CD4-positive, alpha-beta T cell treated with Interleukin-15 for 4 hours (primary cell): Measurements from ENCODE around the gene ZNF383.
A peak's percentile ranks its signal among the peaks of the same experiment; 100 is the strongest.
"Not testable (repeated sequence)": the region's sequence is repeated elsewhere in the genome, so short reads cannot be mapped to it uniquely, and the experiment has no call there.

Source experiments
- DNase-seq: peaks from one replicate; pipeline ENCODE4 v3.0.0-alpha.2; 2020; ENCODE audit warnings: low spot score

Gene ZNF383

DNA sequence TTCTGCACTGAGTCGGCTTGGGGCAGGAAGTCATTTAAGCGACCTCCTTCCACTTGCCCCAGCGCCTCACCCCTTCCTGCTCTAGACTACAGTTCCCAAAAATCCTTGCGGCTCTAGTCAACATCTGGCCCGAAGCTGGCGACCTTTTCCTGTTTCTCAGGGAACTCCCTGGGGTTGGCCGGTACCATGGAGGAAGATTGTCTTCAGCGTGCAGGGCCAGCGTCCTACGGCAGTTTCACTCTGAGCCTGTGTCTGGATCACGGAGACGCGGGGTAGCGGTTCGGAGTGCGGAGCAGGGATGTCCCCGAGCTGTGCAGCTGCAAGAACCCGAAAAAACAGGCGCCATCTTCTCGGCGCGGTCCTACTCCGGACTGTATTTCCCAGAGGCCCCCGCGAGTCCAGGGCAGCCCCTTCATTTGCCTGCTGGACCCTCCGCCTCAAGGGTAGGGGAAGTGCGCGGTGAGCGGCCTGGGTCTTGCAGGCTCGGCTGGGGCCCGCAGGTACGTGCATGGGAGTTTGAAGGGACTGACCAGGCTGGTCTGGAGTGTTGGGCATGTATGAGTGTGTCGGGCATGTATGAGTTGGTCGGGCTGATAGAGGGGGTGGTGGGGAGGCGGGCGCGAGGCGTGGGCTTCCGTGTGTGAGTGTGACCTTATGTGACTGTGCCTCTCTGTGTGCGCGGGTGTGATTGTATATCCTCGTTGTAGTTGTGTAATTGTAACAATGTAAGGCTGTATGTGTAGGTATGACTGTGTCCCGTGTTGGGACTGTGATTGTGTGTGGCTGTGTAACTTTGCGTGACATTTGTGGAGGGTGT lies at the start of gene ZNF383:
TSS of gene ZNF383 (plus strand) at position 440 of the 817 bp plus-strand sequence. CDS start 12,240 bp downstream, outside the sequence.
- peak; percentile 84 for DNase-seq

GRCh38 chr19:37172368-37173366 lies 45.3 kb upstream of the ZNF383 start, which contains the start of gene ZNF585A:
Gene ZNF585A (minus strand): TSS chr19:37172695. CDS start chr19:37169910, 2,785 bp downstream.
- DNase-seq = peak; percentile 94

DNA sequence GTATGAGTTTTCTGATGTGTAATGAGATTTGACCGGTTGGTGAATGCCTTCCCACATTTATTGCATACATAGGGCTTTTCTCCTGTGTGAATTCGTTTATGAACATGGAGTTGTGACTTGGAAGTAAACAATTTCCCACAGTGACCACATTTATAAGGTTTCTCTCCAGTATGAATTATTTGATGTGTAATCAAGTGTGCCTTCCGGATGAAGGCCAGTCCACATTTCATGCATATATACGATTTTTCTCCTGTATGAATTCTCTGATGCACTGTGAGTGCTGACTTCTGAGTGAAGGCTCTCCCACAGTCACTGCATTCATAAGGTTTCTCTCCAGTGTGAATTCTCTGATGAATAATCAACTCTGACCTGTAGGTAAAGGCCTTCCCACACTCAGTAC lies 31.9 kb upstream of the ZNF383 start:
- DNase-seq = not testable (repeated sequence)

- not testable (repeated sequence) for DNase-seq
Observed at GRCh38 chr19:37195248-37195647, 22.8 kb upstream of the ZNF383 start.

GRCh38 chr19:37197115-37197514 lies 20.9 kb upstream of the ZNF383 start:
- DNase-seq = not testable (repeated sequence)

DNA sequence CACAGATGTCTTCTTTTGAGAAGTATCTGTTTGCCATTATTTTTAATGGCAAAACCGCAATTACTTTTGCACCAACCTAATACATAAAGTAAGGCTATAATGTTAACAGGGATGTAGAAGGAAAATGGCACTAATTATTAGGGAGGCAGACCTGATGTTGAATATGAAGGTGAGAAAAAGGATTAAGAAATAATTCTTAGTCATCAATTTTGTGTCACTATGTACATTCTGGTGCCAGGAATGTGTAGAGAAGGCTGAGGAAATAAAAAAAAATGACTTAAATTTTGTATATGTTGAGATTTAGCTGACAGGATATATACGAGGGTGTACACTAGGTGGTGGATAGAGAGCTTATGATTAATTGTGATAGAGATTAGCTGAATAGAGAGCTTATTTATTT lies 20.2 kb upstream of the ZNF383 start:
- no peak for DNase-seq

- DNase-seq = no peak
Observed at GRCh38 chr19:37217480-37217774, 587 bp upstream of the ZNF383 start.

DNA sequence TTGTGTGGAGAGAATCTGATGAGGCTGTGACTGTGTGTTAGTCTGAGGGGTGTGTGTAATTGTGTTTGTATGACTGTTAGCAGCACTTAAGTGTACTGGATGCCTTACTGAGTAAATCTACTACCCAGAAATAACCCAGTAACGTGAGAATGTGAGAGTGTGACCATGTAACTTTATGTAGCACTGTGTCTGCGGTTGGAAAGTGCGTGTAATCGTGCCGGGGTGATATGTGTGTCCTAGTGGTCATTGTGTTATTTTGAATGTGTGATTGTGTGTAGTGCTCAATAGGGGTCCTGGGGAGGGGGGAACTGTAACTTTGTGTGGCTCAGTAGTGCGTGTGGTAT lies 550 bp downstream of the ZNF383 start:
- DNase-seq = no peak

DNA sequence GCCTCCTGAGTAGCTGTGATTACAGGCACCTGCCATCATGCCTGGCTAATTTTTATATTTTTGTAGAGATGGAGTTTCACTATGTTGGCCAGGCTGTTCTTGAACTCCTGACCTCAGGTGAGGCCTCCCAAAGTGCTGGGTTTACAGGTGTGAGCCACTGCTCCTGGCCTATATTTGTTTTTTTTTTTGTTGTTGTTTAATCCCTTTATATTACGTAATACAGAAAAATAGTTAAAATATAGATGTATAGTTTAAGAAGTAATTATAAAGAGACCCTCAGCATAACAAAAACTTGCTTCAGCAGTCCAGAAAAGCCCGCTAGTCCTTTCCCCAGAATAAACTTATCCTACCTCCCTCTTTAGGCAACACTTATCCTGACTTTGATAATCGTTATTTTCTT lies 2.4 kb downstream of the ZNF383 start:
- DNase-seq = no peak

DNA sequence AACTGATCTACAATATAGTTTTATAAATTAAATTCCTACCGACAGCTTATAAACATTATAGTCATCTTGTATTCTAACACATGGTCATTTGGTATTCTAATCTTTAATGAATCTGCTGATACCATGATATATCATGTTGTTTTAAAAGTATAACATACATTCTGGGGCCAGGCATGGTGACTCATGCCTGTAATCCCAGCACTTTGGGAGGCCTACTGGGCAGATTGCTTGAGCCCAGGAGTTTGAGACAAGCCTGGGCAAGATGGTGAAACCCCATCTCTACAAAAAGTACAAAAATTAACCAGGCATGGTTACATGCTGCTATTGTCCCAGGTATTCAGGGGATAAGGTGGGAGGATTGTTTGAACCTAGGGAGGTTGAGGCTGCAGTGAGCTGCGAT lies 3.1 kb downstream of the ZNF383 start:
- no peak for DNase-seq

- no peak for DNase-seq
Observed at GRCh38 chr19:37226248-37226647, 8.2 kb downstream of the ZNF383 start.

GRCh38 chr19:37227996-37228395 lies 10.0 kb downstream of the ZNF383 start:
- DNase-seq = peak; percentile 37

- DNase-seq = no peak
Observed at GRCh38 chr19:37243206-37243632, 25.2 kb downstream of the ZNF383 start.

DNA sequence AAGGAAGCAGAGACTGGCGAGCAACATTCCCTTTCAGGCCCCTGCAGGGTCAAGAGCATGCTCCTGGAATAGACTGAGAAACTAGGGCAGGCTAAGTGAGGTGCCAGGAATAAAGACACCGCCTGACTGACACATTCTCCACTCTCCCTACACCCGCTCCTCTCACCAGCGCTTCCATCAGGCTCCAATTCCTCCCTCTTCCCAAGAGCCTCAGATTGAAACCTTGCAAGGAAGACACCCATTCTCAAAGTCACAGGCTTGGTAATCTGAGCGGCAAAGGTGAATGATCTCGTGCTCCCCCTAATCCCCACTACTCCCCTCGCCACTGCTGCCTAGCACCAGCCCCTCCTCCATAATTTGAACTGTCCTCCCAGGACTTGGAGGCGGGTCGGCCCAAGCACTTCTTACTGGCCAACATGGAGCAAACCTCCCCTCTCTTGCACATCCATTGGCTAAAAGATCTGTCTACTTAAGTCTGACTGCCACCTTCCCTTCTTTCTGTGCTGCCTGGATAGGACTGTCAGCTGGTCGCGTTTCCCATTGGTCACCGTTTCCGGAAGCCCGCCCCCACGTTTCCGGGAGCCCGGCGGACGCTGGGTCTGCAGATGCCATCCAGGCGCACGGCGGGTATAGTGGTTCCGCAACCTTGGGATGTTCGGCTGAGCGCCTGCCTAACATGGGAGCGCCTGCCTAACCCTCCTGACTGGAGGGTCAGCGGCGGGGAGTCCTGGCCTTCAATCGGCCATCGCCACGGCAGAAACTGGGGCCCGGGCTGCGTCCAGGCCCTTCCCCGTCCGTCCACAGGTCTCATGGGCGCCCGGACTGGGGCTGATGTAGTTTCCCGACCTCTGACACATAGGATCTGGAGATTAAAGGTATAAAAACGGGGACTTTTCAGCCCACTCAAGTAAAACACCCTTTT lies 33.6 kb downstream of the ZNF383 start:
- peak; percentile 45 for DNase-seq

DNA sequence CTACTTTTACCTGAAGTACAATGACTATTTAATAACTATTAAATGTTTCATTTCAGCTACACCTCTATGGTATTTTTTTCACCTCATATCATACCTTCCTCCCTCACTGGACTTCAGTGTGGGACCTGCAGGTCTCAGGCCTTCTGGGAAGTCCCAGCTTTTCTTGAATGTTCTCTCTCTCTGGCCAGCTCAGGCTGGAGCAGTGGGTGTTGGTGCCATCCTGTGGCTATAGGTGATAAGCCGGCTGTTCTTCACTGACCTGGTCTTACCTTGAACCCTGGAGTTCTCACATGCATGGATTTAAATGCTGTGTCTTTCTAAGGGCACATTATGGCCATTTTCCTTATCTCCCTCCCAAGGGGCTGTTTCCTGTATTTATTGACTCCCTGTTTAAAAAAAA lies 45.0 kb downstream of the ZNF383 start:
- not testable (repeated sequence) for DNase-seq

GRCh38 chr19:37267005-37267404 lies 49.0 kb downstream of the ZNF383 start:
- DNase-seq = not testable (repeated sequence)

GRCh38 chr19:37267755-37268154 lies 49.7 kb downstream of the ZNF383 start:
- not testable (repeated sequence) for DNase-seq

DNA sequence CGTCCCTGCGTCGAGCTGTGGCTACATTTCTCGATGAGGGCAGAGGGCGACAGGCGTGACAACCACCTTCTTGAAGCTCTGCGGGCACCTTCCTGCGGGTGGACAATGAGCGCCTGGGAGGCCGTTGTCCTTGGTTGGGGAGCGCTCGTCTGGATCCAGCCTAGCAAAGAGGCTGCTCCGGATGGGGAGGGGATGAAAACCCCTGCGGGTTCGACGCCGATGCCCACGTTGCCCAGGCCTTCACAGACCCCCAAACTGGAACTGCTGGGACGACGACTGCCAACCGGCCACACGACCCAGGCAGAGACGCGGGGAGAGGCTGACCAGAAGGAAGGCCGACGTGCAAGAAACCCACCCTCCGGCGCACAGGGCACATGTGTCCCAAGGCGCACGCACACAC lies 62.6 kb downstream of the ZNF383 start:
- DNase-seq = not testable (repeated sequence)

GRCh38 chr19:37284020-37284419 lies 66.0 kb downstream of the ZNF383 start:
- DNase-seq = not testable (repeated sequence)

DNA sequence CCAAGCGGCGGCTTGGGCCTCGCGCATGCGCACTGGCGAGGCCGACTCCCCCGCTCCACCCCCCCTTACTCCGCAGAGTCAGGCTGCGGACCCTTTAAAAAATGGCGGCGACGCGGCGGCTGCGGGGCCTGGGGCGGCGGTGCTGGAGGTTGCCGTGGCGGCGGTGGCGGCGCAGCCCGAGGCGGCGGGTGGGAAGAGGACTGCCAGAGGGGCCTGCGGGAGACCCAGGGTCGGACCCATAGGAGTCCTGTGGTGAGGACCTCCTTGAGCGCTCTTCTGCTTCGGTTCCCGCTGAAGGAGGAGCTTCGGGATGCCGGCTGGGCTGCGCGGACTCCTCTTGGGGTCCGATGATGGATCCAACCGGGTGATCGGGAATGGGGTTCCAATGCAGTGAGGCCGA lies 71.2 kb downstream of the ZNF383 start:
- not testable (repeated sequence) for DNase-seq
